Kidney (tissue), 14 donors: Measurements from ENCODE around the gene P2RX4. TPM values are rescaled to one million over a fixed set of nuclear protein-coding genes. Genes with fewer than 3 reads are reported as not detected.
"Not testable (repeated sequence)": the region's sequence is repeated elsewhere in the genome, so short reads cannot be mapped to it uniquely, and the experiment has no call there.

Source experiments
- DNase-seq, 5 donors: peaks; one replicate each; pipeline ENCODE4 v3.0.0-alpha.2; 2013 to 2020
- FAIRE-seq: peaks from 2 replicates; lab custom pipeline; 2012; peaks lifted over from hg19 to GRCh38; lab: Jason Lieb, UNC
- H3K27ac ChIP-seq, 2 donors: one replicate each; pipeline ENCODE4 v1.7.0; 2013; ENCODE audit warnings: low read depth in 2 of 2, low read length in 2 of 2, inconsistent platforms in 1 of 2
- H3K27me3 ChIP-seq: one replicate; pipeline ENCODE4 v1.7.1; 2013; ENCODE audit warnings: low read length, inconsistent platforms; ENCODE audit not compliant: control insufficient read depth, insufficient read depth
- H3K36me3 ChIP-seq, 3 donors: one replicate each; pipeline versions ENCODE4 v1.7.0 to v1.7.1; 2013; ENCODE audit warnings: low read length in 3 of 3, control low read depth in 1 of 3, inconsistent platforms in 1 of 3; ENCODE audit not compliant: insufficient read depth in 3 of 3, control insufficient read depth in 2 of 3
- H3K4me1 ChIP-seq, 3 donors: one replicate each; pipeline versions ENCODE4 v1.7.0 to v1.7.1; 2013; ENCODE audit warnings: low read length in 3 of 3, inconsistent platforms in 1 of 3, low read depth in 1 of 3; ENCODE audit not compliant: control insufficient read depth in 2 of 3, insufficient read depth in 2 of 3
- H3K4me3 ChIP-seq, 3 donors: one replicate each; pipeline versions ENCODE4 v1.7.0 to v1.8.1; 2013; ENCODE audit warnings: low read length in 3 of 3, control low read depth in 1 of 3, inconsistent platforms in 1 of 3
- H3K9ac ChIP-seq, 3 donors: one replicate each; pipeline versions ENCODE4 v1.7.0 to v1.7.1; 2013; ENCODE audit warnings: low read length in 3 of 3, control low read depth in 1 of 3, inconsistent platforms in 1 of 3
- H3K9me3 ChIP-seq, 3 donors: one replicate each; pipeline versions ENCODE4 v1.7.0 to v1.7.1; 2013; ENCODE audit warnings: low read length in 3 of 3, control low read depth in 1 of 3, inconsistent platforms in 1 of 3; ENCODE audit not compliant: control insufficient read depth in 2 of 3, insufficient read depth in 1 of 3
- intact Hi-C: fragments of 100-400 bp; cut with DNase I; formaldehyde crosslinking; loops from one replicate; pipeline ENCODE4 v1.11.1; 2022
- polyA plus RNA-seq: library from polyadenylated mRNA; stranded (reverse); fragments of 350-450 nt; fragmentation: Illumina TruSeq; extraction: RNeasy Lipid Tissue Mini Kit (QIAGEN cat#74804); gene quantifications from one replicate; pipeline ENCODE4 v1.2.3, GENCODE V29; 2014; ENCODE audit warnings: low read depth, low replicate concordance; ENCODE audit not compliant: insufficient read depth
- total RNA-seq: library from RNA; stranded (reverse); fragmentation: NEBNext Ultra II Directional; extraction: Animal tissue kit (Norgen Biotek cat#: 25700); gene quantifications from one replicate; pipeline ENCODE4 v1.2.1, GENCODE V29; 2021
- TF ChIP-seq, protein P1 (sequence below): IDR thresholded peaks from 3 replicates; pipeline ENCODE4 v1.5.1; 2012; ENCODE audit warnings: mild to moderate bottlenecking, moderate library complexity, borderline replicate concordance; ENCODE audit not compliant: insufficient read depth; ENCODE audit errors: extremely low read depth
- donor health status: control.
- donor health status: control.
- donor health status: control.
- donor health status: control.
- donor health status: control.
- donor health status: DM: yes; HTN: yes; CAD: no.
- donor health status: Normal renal cell carcinoma (clear cell type).

The P2RX4 gene
- total and polyA plus RNA-seq, 2 donors from 2014 or later: 28.8 to 36.2 TPM

DNA sequence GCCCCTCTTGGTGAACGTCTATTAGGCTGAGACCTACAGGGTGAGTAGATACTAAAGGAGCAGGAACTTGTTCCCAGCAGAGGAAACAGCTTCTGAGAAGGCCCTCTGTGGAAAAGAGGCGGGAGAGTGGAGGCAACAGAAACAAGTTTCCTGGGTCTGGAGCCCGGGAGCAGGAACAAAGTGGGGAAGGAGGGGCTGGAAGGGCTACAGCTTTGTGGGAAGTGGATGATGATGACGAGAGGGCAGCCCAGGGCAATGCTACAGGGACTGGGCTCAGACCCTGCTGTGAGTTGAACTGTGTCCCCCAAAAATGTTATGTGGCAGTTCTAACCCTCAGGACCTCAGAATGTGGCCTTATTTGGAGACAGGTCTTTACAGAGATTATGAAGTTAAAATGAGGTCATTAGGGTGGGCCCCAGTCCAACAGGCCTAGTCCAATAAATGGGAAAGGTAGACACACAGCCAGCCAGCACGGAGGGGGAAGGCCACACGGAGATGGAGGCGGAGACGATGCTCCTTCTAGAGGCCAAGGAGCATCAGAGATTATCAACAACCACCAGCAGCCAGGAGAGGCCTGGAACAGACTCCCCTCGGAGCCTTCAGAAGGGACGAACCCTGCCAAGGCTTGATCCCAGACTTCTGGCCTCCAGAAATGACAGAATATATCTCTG lies 72.3 kb downstream of the P2RX4 start:
- no peak overlapping the region for H3K27ac ChIP-seq

DNA sequence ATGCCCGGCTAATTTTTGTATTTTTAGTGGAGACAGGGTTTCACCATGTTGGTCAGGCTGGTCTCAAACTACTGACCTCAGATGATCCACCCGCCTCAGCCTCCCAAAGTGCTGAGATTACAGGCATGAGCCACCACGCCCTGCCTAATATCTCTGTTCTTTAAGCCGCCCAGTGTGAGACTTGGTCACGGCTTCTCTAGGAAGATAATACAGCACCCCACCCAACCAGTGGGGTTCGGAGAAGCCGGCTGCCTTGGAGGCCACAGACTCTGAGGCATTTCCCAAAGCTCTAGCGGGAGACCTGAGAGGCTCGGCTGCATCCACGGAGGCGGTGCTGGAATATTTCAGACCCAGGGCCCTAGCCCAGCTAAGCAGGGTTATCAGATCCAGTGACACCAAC lies 73.0 kb downstream of the P2RX4 start:
- H3K27ac ChIP-seq, H3K9ac ChIP-seq, H3K36me3 ChIP-seq, FAIRE-seq, H3K9me3 ChIP-seq, H3K4me3 ChIP-seq, H3K27me3 ChIP-seq, intact Hi-C loops, H3K4me1 ChIP-seq: not testable (repeated sequence)
- DNase-seq: peak in 1 of 5 donors; percentile 38

More for the DNA sequence above, 72.3 kb downstream of the P2RX4 start:
- Histone ChIP-seq H3K36me3 (peaks cover 0 to 2% (median 0%) of the 10 kb centered on the region in 3 donors), H3K4me3 (no peak overlapping the region), H3K9ac (no peak overlapping the region), H3K9me3 (no peaks in the 10 kb centered on the region), H3K27me3 (no peaks in the 10 kb centered on the region), H3K4me1 (peaks cover 0 to 5% (median 0%) of the 10 kb centered on the region in 3 donors)
- TF ChIP-seq, protein P1, sequence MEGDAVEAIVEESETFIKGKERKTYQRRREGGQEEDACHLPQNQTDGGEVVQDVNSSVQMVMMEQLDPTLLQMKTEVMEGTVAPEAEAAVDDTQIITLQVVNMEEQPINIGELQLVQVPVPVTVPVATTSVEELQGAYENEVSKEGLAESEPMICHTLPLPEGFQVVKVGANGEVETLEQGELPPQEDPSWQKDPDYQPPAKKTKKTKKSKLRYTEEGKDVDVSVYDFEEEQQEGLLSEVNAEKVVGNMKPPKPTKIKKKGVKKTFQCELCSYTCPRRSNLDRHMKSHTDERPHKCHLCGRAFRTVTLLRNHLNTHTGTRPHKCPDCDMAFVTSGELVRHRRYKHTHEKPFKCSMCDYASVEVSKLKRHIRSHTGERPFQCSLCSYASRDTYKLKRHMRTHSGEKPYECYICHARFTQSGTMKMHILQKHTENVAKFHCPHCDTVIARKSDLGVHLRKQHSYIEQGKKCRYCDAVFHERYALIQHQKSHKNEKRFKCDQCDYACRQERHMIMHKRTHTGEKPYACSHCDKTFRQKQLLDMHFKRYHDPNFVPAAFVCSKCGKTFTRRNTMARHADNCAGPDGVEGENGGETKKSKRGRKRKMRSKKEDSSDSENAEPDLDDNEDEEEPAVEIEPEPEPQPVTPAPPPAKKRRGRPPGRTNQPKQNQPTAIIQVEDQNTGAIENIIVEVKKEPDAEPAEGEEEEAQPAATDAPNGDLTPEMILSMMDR: no peak
- FAIRE-seq (no peak), DNase-seq (peak in 1 of 5 donors; percentile 48)
- intact Hi-C loops: no loop called here

DNA sequence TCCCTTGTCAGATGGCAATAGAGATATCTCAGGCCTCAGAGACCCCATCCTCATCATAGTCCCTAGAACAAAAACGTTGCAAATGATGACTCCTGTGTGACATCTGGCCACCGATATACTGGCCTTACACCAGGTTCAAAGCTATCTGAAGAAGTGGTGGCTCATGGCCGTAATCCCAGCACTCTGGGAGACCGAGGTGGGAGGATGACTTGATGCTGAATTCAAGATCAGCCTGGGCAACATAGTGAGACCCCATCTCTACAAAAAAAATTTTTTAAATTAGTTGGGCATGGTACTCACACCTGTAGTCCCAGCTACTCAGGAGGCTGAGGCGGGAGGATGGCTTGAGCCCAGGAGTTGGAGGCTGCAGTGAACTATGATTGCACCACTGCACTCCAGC lies 73.5 kb downstream of the P2RX4 start:
- DNase-seq (peak in 1 of 5 donors; percentile 4), FAIRE-seq (no peak)
- no peaks in the 10 kb centered on the region for H3K27me3 ChIP-seq
- intact Hi-C loops: no loop called here
- no peaks in the 10 kb centered on the region for H3K36me3 ChIP-seq
- H3K4me3 ChIP-seq: no peak overlapping the region
- H3K9ac ChIP-seq: no peak overlapping the region
- TF ChIP-seq, protein P1: no peak
- H3K27ac ChIP-seq: no peak overlapping the region
- peaks cover 0 to 5% (median 0%) of the 10 kb centered on the region in 3 donors for H3K4me1 ChIP-seq
- no peaks in the 10 kb centered on the region for H3K9me3 ChIP-seq

Other genes starting within 250 kb of the P2RX4 start
- gene HNF1A, start 231.6 kb upstream of the P2RX4 start, total RNA-seq: 6.7 TPM
- 32.4 TPM for gene HNF1A, start 231.6 kb upstream of the P2RX4 start, polyA plus RNA-seq
- 15.6 TPM for gene C12orf43, start 193.6 kb upstream of the P2RX4 start, total RNA-seq
- gene C12orf43, start 193.6 kb upstream of the P2RX4 start, polyA plus RNA-seq: 10.3 TPM
- gene OASL, start 170.9 kb upstream of the P2RX4 start, total RNA-seq: 1.0 TPM
- gene OASL, start 170.9 kb upstream of the P2RX4 start, polyA plus RNA-seq: 1.0 TPM
- gene P2RX7, start 77.3 kb upstream of the P2RX4 start, total RNA-seq: 3.5 TPM
- gene P2RX7, start 77.3 kb upstream of the P2RX4 start, polyA plus RNA-seq: 0.45 TPM
- gene CAMKK2, start 86.6 kb downstream of the P2RX4 start, total RNA-seq: 35.6 TPM
- 16.3 TPM for gene CAMKK2, start 86.6 kb downstream of the P2RX4 start, polyA plus RNA-seq
- gene ANAPC5, start 142.3 kb downstream of the P2RX4 start, total RNA-seq: 84.3 TPM
- 85.1 TPM for gene ANAPC5, start 142.3 kb downstream of the P2RX4 start, polyA plus RNA-seq
- gene RNF34, start 190.0 kb downstream of the P2RX4 start, total RNA-seq: 48.1 TPM
- 18.8 TPM for gene RNF34, start 190.0 kb downstream of the P2RX4 start, polyA plus RNA-seq